IPS DF 19.7 (cell line): ENCODE data around the gene KCTD5.
"Not testable (repeated sequence)": the region's sequence is repeated elsewhere in the genome, so short reads cannot be mapped to it uniquely, and the experiment has no call there.

Source experiments
- DNase-seq: peaks from one replicate; pipeline ENCODE4 v3.0.0-alpha.2; 2013; ENCODE audit warnings: low read depth, low spot score

KCTD5 gene

GRCh38 chr16:2673066-2673999, 9.0 kb upstream of the KCTD5 start:
- no peak for DNase-seq

- no peak for DNase-seq
Observed at GRCh38 chr16:2675021-2675420, 7.3 kb upstream of the KCTD5 start.

- no peak for DNase-seq
Observed at GRCh38 chr16:2675714-2676113, 6.6 kb upstream of the KCTD5 start.

GRCh38 chr16:2676937-2677336, 5.4 kb upstream of the KCTD5 start:
- DNase-seq = not testable (repeated sequence)

- DNase-seq = not testable (repeated sequence)
Observed at GRCh38 chr16:2678206-2678965, 3.9 kb upstream of the KCTD5 start.

- DNase-seq = not testable (repeated sequence)
Observed at GRCh38 chr16:2679902-2680301, 2.4 kb upstream of the KCTD5 start.

GRCh38 chr16:2680360-2680759, 2.0 kb upstream of the KCTD5 start:
- DNase-seq = not testable (repeated sequence)

- DNase-seq = not testable (repeated sequence)
Observed at GRCh38 chr16:2683041-2683440, 718 bp downstream of the KCTD5 start.

GRCh38 chr16:2686075-2686474, 3.8 kb downstream of the KCTD5 start:
- not testable (repeated sequence) for DNase-seq

- DNase-seq = no peak
Observed at GRCh38 chr16:2686912-2687507, 4.7 kb downstream of the KCTD5 start.

- DNase-seq = no peak
Observed at GRCh38 chr16:2687531-2688308, 5.4 kb downstream of the KCTD5 start.

- DNase-seq = not testable (repeated sequence)
Observed at GRCh38 chr16:2689422-2689821, 7.1 kb downstream of the KCTD5 start.

GRCh38 chr16:2689968-2690801, 7.9 kb downstream of the KCTD5 start:
- no peak for DNase-seq

GRCh38 chr16:2690852-2691251, 8.5 kb downstream of the KCTD5 start:
- no peak for DNase-seq

GRCh38 chr16:2691491-2692248, 9.3 kb downstream of the KCTD5 start:
- DNase-seq = no peak

- no peak for DNase-seq
Observed at GRCh38 chr16:2692251-2692947, 10.1 kb downstream of the KCTD5 start.

GRCh38 chr16:2692948-2693651, 10.8 kb downstream of the KCTD5 start:
- DNase-seq = no peak

GRCh38 chr16:2696601-2697250, 14.4 kb downstream of the KCTD5 start:
- DNase-seq = not testable (repeated sequence)
